ENCODE results near the gene KPNA1. TPM values are rescaled to one million over a fixed set of nuclear protein-coding genes. Genes with fewer than 3 reads are reported as not detected.

Gene KPNA1
- total and polyA plus RNA-seq, 4 donors, result 10.8 to 55.2 (median 28.9) TPM

GRCh38 chr3:122558605-122559004 is 43.9 kb upstream of the KPNA1 start:
- H3K9ac ChIP-seq (ENCODE audit: insufficient read depth in 1 of 2, low read length in 2 of 2), result no peak overlapping the region
- H3K4me3 ChIP-seq, result no peak overlapping the region
- no peak overlapping the region for H3K27ac ChIP-seq (ENCODE audit: low read depth in 1 of 2, low read length in 1 of 2)
- H3K27me3 ChIP-seq (ENCODE audit: control insufficient read depth in 3 of 3, insufficient read depth in 3 of 3, low read length in 2 of 3), result no peaks in the 10 kb centered on the region
- no peaks in the 10 kb centered on the region for H3K9me3 ChIP-seq (ENCODE audit: control insufficient read depth in 4 of 4, insufficient read depth in 3 of 4, low read length in 3 of 4)
- 93 to 94% methylated on average over 6 of the region's 6 CpGs for WGBS, 2 donors
- ATAC-seq (ENCODE audit: insufficient read depth, low FRiP score) (no peak), DNase-seq (no peak)
- peaks cover 4 to 31% (median 12%) of the 10 kb centered on the region in 4 donors for H3K36me3 ChIP-seq (ENCODE audit: control insufficient read depth in 4 of 4, insufficient read depth in 4 of 4, low read length in 4 of 4)
- no peak for TF ChIP-seq CTCF (IDR thresholded peaks at IDR 0.05; ENCODE audit: control extremely low read depth, extremely low read depth)
- H3K4me1 ChIP-seq (ENCODE audit: control insufficient read depth in 5 of 5, insufficient read depth in 5 of 5, low read length in 5 of 5), result peaks cover 0 to 17% (median 6%) of the 10 kb centered on the region in 5 donors

- Histone ChIP-seq H3K4me1 (ENCODE audit: control insufficient read depth in 5 of 5, insufficient read depth in 5 of 5, low read length in 5 of 5) (peaks cover 0 to 8% (median 6%) of the 10 kb centered on the region in 5 donors), H3K4me3 (no peak overlapping the region), H3K36me3 (ENCODE audit: control insufficient read depth in 4 of 4, insufficient read depth in 4 of 4, low read length in 4 of 4) (peaks cover 4 to 34% (median 16%) of the 10 kb centered on the region in 4 donors), H3K9me3 (ENCODE audit: control insufficient read depth in 4 of 4, insufficient read depth in 3 of 4, low read length in 3 of 4) (no peaks in the 10 kb centered on the region), H3K27me3 (ENCODE audit: control insufficient read depth in 3 of 3, insufficient read depth in 3 of 3, low read length in 2 of 3) (no peaks in the 10 kb centered on the region), H3K27ac (ENCODE audit: low read depth in 1 of 2, low read length in 1 of 2) (no peak overlapping the region), H3K9ac (ENCODE audit: insufficient read depth in 1 of 2, low read length in 2 of 2) (no peak overlapping the region)
- DNase-seq (peak in 2 of 3 donors; percentile 31 to 54), ATAC-seq (ENCODE audit: insufficient read depth, low FRiP score) (no peak)
- 86% methylated on average over 5 of the region's 5 CpGs for WGBS, 2 donors
- TF ChIP-seq CTCF (IDR thresholded peaks at IDR 0.05; ENCODE audit: control extremely low read depth, extremely low read depth), result no peak
Measured at GRCh38 chr3:122557356-122557755, 42.6 kb upstream of the KPNA1 start.

- ATAC-seq (ENCODE audit: insufficient read depth, low FRiP score) (no peak), DNase-seq (no peak)
- H3K36me3 ChIP-seq (ENCODE audit: control insufficient read depth in 4 of 4, insufficient read depth in 4 of 4, low read length in 4 of 4), result peaks cover 11 to 43% (median 23%) of the 10 kb centered on the region in 4 donors
- H3K9ac ChIP-seq (ENCODE audit: insufficient read depth in 1 of 2, low read length in 2 of 2), result no peak overlapping the region
- WGBS, 2 donors, result 94 to 98% methylated on average over 6 of the region's 6 CpGs
- H3K9me3 ChIP-seq (ENCODE audit: control insufficient read depth in 4 of 4, insufficient read depth in 3 of 4, low read length in 3 of 4), result no peaks in the 10 kb centered on the region
- H3K27me3 ChIP-seq (ENCODE audit: control insufficient read depth in 3 of 3, insufficient read depth in 3 of 3, low read length in 2 of 3), result no peaks in the 10 kb centered on the region
- no peak overlapping the region for H3K4me3 ChIP-seq
- peaks cover 0 to 8% (median 3%) of the 10 kb centered on the region in 5 donors for H3K4me1 ChIP-seq (ENCODE audit: control insufficient read depth in 5 of 5, insufficient read depth in 5 of 5, low read length in 5 of 5)
- no peak for TF ChIP-seq CTCF (IDR thresholded peaks at IDR 0.05; ENCODE audit: control extremely low read depth, extremely low read depth)
- H3K27ac ChIP-seq (ENCODE audit: low read depth in 1 of 2, low read length in 1 of 2), result no peak overlapping the region
Measured at GRCh38 chr3:122555275-122556071, 40.7 kb upstream of the KPNA1 start.

Data from lung (tissue), 12 donors.